Measurements from ENCODE around the gene WDR4. TPM values are rescaled to one million over a fixed set of nuclear protein-coding genes. Genes with fewer than 3 reads are reported as not detected.

WDR4 gene
- total and polyA plus RNA-seq, 9 of the 15 experiments (the other 6 are each of a cell fraction or from before 2014, with no cell fraction given) = 5.4 to 95.4 (median 32.1) TPM

DNA sequence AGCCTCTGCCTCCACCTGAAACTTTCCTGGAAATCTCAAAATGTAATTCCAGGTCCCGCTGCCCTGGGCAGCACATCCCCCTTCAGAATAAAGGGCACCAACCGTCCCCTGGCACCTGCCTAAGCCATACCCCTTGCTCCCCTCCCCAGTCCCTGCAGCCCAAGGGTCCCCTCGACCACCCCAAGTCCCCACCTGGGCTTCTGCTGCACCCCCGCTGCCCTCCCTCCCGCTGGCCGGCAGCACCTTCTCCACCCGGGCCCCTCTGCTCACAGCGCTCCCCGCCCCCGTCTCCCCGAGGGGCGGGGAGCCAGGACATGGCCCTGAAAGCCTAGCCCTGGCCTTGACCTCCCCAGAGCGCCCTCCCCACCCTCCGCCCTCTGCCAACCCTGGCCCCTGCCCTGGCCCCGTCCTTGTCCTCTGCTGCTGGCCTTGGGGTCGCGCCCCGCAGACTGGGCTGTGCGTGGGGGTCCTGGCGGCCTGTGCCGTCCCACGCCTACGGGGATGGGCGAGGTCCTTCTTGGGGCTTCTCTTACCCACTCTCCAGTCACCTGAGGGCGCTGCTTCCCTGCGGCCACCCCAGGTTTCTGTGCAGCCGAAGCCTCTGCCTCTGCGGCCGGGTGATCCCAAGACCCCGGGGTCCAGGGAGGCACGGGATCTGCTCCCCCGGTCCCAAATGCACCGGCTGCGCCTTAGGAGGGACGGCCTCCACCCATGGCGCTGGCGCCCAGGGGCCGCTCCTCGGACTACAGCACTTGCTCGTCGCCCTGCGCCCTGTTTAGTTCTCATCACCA lies 41.7 kb downstream of the WDR4 start (continued):
- TF ChIP-seq, protein P1, sequence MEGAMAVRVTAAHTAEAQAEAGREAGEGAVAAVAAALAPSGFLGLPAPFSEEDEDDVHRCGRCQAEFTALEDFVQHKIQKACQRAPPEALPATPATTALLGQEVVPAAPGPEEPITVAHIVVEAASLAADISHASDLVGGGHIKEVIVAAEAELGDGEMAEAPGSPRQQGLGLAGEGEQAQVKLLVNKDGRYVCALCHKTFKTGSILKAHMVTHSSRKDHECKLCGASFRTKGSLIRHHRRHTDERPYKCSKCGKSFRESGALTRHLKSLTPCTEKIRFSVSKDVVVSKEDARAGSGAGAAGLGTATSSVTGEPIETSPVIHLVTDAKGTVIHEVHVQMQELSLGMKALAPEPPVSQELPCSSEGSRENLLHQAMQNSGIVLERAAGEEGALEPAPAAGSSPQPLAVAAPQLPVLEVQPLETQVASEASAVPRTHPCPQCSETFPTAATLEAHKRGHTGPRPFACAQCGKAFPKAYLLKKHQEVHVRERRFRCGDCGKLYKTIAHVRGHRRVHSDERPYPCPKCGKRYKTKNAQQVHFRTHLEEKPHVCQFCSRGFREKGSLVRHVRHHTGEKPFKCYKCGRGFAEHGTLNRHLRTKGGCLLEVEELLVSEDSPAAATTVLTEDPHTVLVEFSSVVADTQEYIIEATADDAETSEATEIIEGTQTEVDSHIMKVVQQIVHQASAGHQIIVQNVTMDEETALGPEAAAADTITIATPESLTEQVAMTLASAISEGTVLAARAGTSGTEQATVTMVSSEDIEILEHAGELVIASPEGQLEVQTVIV (CRISPR knock-in tag; IDR thresholded peaks at IDR 0.05; ENCODE audit: borderline replicate concordance) = no peak
- TF ChIP-seq POLR2B (IDR thresholded peaks at IDR 0.05; ENCODE audit: low read depth, partially characterized antibody) = peak; percentile 43
- peak; percentile 28; the same call in 1 of the 2 replicates for TF ChIP-seq SUPT5H (IDR thresholded peaks at IDR 0.05)
- 0 out of 2 replicates have a peak, but pooled peaks have one; percentile 12 for TF ChIP-seq RUNX1 (IDR thresholded peaks at IDR 0.05; ENCODE audit: low read depth)
- peak; percentile 56; the same call in 1 of the 2 replicates for TF ChIP-seq MYNN (IDR thresholded peaks at IDR 0.05)
- TF ChIP-seq MYNN (CRISPR knock-in tag; IDR thresholded peaks at IDR 0.05) = no peak
- 0 out of 2 replicates have a peak, but pooled peaks have one; percentile 25 for TF ChIP-seq MBD2 (IDR thresholded peaks at IDR 0.05; ENCODE audit: borderline replicate concordance, low read depth)
- no peak for TF ChIP-seq ZNF551 (CRISPR knock-in tag; IDR thresholded peaks at IDR 0.05)
- TF ChIP-seq ZBTB7A (IDR thresholded peaks at IDR 0.05; ENCODE audit: borderline replicate concordance, control insufficient read depth, low read depth, low read length) = peak; percentile 45; the same call in 1 of the 2 replicates
- TF ChIP-seq HDAC2 (IDR thresholded peaks at IDR 0.05) = no peak
- no peak for TF ChIP-seq GTF2E2 (tag; IDR thresholded peaks at IDR 0.05)
- TF ChIP-seq RBM22 (IDR thresholded peaks at IDR 0.05; ENCODE audit: low read depth, low read length, poor library complexity, severe bottlenecking) = peak; percentile 61
- TF ChIP-seq, protein P2, sequence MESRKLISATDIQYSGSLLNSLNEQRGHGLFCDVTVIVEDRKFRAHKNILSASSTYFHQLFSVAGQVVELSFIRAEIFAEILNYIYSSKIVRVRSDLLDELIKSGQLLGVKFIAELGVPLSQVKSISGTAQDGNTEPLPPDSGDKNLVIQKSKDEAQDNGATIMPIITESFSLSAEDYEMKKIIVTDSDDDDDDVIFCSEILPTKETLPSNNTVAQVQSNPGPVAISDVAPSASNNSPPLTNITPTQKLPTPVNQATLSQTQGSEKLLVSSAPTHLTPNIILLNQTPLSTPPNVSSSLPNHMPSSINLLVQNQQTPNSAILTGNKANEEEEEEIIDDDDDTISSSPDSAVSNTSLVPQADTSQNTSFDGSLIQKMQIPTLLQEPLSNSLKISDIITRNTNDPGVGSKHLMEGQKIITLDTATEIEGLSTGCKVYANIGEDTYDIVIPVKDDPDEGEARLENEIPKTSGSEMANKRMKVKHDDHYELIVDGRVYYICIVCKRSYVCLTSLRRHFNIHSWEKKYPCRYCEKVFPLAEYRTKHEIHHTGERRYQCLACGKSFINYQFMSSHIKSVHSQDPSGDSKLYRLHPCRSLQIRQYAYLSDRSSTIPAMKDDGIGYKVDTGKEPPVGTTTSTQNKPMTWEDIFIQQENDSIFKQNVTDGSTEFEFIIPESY (CRISPR knock-in tag; IDR thresholded peaks at IDR 0.05) = peak; percentile 77
- no peak for TF ChIP-seq HMG20A (CRISPR knock-in tag; conservative IDR thresholded peaks at IDR 0.05)
- peak; percentile 65 for TF ChIP-seq PCBP1 (IDR thresholded peaks at IDR 0.05; ENCODE audit: low read depth, low read length, poor library complexity, severe bottlenecking)
- no peak for TF ChIP-seq TEAD1 (CRISPR knock-in tag; IDR thresholded peaks at IDR 0.05)
- TF ChIP-seq PTBP1 (IDR thresholded peaks at IDR 0.05; ENCODE audit: low read depth, low read length) = 0 out of 2 replicates have a peak, but pooled peaks have one; percentile 28
- peak; percentile 59 for TF ChIP-seq POLR2A (conservative IDR thresholded peaks at IDR 0.05)
